Right forelimb (tissue), 1 donor: ENCODE data around the gene GLDC.
A peak's percentile ranks its signal among the peaks of the same experiment; 100 is the strongest.
"Not testable (repeated sequence)": the region's sequence is repeated elsewhere in the genome, so short reads cannot be mapped to it uniquely, and the experiment has no call there.

Source experiments
- DNase-seq: peaks from one replicate; pipeline ENCODE4 v3.0.0-alpha.2; 2018

Gene GLDC

GRCh38 chr9:6645355-6646292 lies at the start of gene GLDC:
Gene GLDC (minus strand): TSS chr9:6645729. CDS start chr9:6645499, 230 bp downstream.
- DNase-seq: peak; percentile 46

GRCh38 chr9:6692881-6693361 lies 47.4 kb upstream of the GLDC start:
- DNase-seq: no peak

- no peak for DNase-seq
These were observed 46.9 kb upstream of the GLDC start for GRCh38 chr9:6692433-6692832.

- not testable (repeated sequence) for DNase-seq
These were observed 45.1 kb upstream of the GLDC start for GRCh38 chr9:6690675-6691070.

- DNase-seq: no peak
These were observed 44.6 kb upstream of the GLDC start for GRCh38 chr9:6689893-6690674.

GRCh38 chr9:6687180-6687579 lies 41.7 kb upstream of the GLDC start:
- DNase-seq: no peak

GRCh38 chr9:6686396-6686795 lies 40.9 kb upstream of the GLDC start:
- DNase-seq: no peak

GRCh38 chr9:6681957-6682501 lies 36.5 kb upstream of the GLDC start:
- no peak for DNase-seq

GRCh38 chr9:6681147-6681956 lies 35.8 kb upstream of the GLDC start:
- peak; percentile 97 for DNase-seq

- DNase-seq: no peak
These were observed 35.2 kb upstream of the GLDC start for GRCh38 chr9:6680797-6681146.

GRCh38 chr9:6677803-6678202 lies 32.3 kb upstream of the GLDC start:
- no peak for DNase-seq

- no peak for DNase-seq
These were observed 30.9 kb upstream of the GLDC start for GRCh38 chr9:6676254-6676921.

- DNase-seq: no peak
These were observed 29.7 kb upstream of the GLDC start for GRCh38 chr9:6675268-6675667.

- DNase-seq: no peak
These were observed 27.9 kb upstream of the GLDC start for GRCh38 chr9:6673326-6674025.

GRCh38 chr9:6672118-6672517 lies 26.6 kb upstream of the GLDC start:
- no peak for DNase-seq

- no peak for DNase-seq
These were observed 25.9 kb upstream of the GLDC start for GRCh38 chr9:6671416-6671815.

- DNase-seq: no peak
These were observed 24.4 kb upstream of the GLDC start for GRCh38 chr9:6669881-6670280.

GRCh38 chr9:6667633-6668280 lies 22.2 kb upstream of the GLDC start:
- no peak for DNase-seq

- no peak for DNase-seq
These were observed 21.6 kb upstream of the GLDC start for GRCh38 chr9:6667080-6667479.

- no peak for DNase-seq
These were observed 20.1 kb upstream of the GLDC start for GRCh38 chr9:6665628-6666027.

- DNase-seq: no peak
These were observed 18.7 kb upstream of the GLDC start for GRCh38 chr9:6664204-6664680.
